WTC11 (cell line): ENCODE measurements around the gene C1QBP. TPM values are rescaled to one million over a fixed set of nuclear protein-coding genes. Genes with fewer than 3 reads are reported as not detected.

Experiments used
- CBFB ChIP-seq: sonication (generic); formaldehyde crosslinking; IDR thresholded peaks from 2 replicates; pipeline ENCODE4 v1.8.1; 2022; ENCODE audit warnings: mild to moderate bottlenecking, low read depth, missing genetic modification reagents
- ELF4 ChIP-seq: sonication (generic); formaldehyde crosslinking; IDR thresholded peaks from 2 replicates; pipeline ENCODE4 v1.8.1; 2022; ENCODE audit warnings: low read depth, mild to moderate bottlenecking, moderate library complexity, missing genetic modification reagents
- FOXK1 ChIP-seq: sonication (generic); formaldehyde crosslinking; IDR thresholded peaks from 2 replicates; pipeline ENCODE4 v1.8.0; 2022; ENCODE audit warnings: mild to moderate bottlenecking, moderate library complexity, missing genetic modification reagents
- FOXP1 ChIP-seq: sonication (generic); formaldehyde crosslinking; IDR thresholded peaks from 2 replicates; pipeline ENCODE4 v1.8.0; 2022; ENCODE audit warnings: missing genetic modification reagents, mild to moderate bottlenecking, moderate library complexity, borderline replicate concordance
- FOXP4 ChIP-seq: sonication (generic); formaldehyde crosslinking; IDR thresholded peaks from 2 replicates; pipeline ENCODE4 v1.8.0; 2022; ENCODE audit warnings: mild to moderate bottlenecking, missing genetic modification reagents
- GABPB1 ChIP-seq: sonication (generic); formaldehyde crosslinking; IDR thresholded peaks from 2 replicates; pipeline ENCODE4 v1.8.1; 2023; ENCODE audit warnings: mild to moderate bottlenecking, missing genetic modification reagents
- GTF2I ChIP-seq: fragments of 250-450 bp; sonication (Bioruptor Pico); conservative IDR thresholded peaks from 2 replicates; pipeline ENCODE4 v1.4.0; 2021; ENCODE audit warnings: mild to moderate bottlenecking
- MXD4 ChIP-seq: fragments of 250-450 bp; sonication (Bioruptor Pico); IDR thresholded peaks from 2 replicates; pipeline ENCODE4 v1.8.0; 2021; ENCODE audit warnings: mild to moderate bottlenecking, moderate library complexity, borderline replicate concordance
- NFYB ChIP-seq: sonication (generic); formaldehyde crosslinking; conservative IDR thresholded peaks from 2 replicates; pipeline ENCODE4 v1.8.0; 2022; ENCODE audit warnings: low read depth, missing genetic modification reagents
- RORB ChIP-seq: fragments of 250-450 bp; sonication (Bioruptor Pico); IDR thresholded peaks from 2 replicates; pipeline ENCODE4 v1.9.0; 2021; ENCODE audit warnings: mild to moderate bottlenecking
- TP53 ChIP-seq: sonication (generic); formaldehyde crosslinking; IDR thresholded peaks from 2 replicates; pipeline ENCODE4 v1.8.1; 2023; ENCODE audit warnings: mild to moderate bottlenecking, missing genetic modification reagents
- USF2 ChIP-seq: sonication (generic); formaldehyde crosslinking; IDR thresholded peaks from 2 replicates; pipeline ENCODE4 v1.8.1; 2023; ENCODE audit warnings: mild to moderate bottlenecking, missing genetic modification reagents, moderate library complexity
- ZNF425 ChIP-seq: fragments of 250-450 bp; sonication (Bioruptor Pico); conservative IDR thresholded peaks from 2 replicates; pipeline ENCODE4 v1.9.0; 2021; ENCODE audit warnings: mild to moderate bottlenecking
- ZNF512 ChIP-seq: sonication (generic); formaldehyde crosslinking; IDR thresholded peaks from 2 replicates; pipeline ENCODE4 v1.8.1; 2022; ENCODE audit warnings: missing genetic modification reagents, borderline replicate concordance
- ZNF532 ChIP-seq: fragments of 250-450 bp; sonication (Bioruptor Pico); IDR thresholded peaks from 2 replicates; pipeline ENCODE4 v1.9.0; 2021; ENCODE audit warnings: mild to moderate bottlenecking, borderline replicate concordance
- ZNF671 ChIP-seq: fragments of 250-450 bp; sonication (Bioruptor Pico); IDR thresholded peaks from 2 replicates; pipeline ENCODE4 v1.8.0; 2021; ENCODE audit warnings: mild to moderate bottlenecking
- total RNA-seq: library from RNA; stranded (reverse); gene quantifications from 3 replicates; pipeline ENCODE4 v1.2.3, GENCODE V29; 2021
- TF ChIP-seq, protein P1 (sequence below): sonication (generic); formaldehyde crosslinking; IDR thresholded peaks from 2 replicates; pipeline ENCODE4 v1.8.1; 2023; ENCODE audit warnings: mild to moderate bottlenecking, moderate library complexity, missing genetic modification reagents
- TF ChIP-seq, protein P2 (sequence below): sonication (generic); formaldehyde crosslinking; IDR thresholded peaks from 2 replicates; pipeline ENCODE4 v1.8.0; 2023; ENCODE audit warnings: mild to moderate bottlenecking, missing genetic modification reagents
- TF ChIP-seq, protein P3 (sequence below): sonication (generic); formaldehyde crosslinking; IDR thresholded peaks from 2 replicates; pipeline ENCODE4 v1.8.1; 2023; ENCODE audit warnings: mild to moderate bottlenecking, missing genetic modification reagents

The C1QBP gene
- total RNA-seq, 1 experiment from 2014 or later = 429 TPM

- no peak for TF ChIP-seq RORB
- no peak for TF ChIP-seq MXD4 (CRISPR knock-in tag)
- TF ChIP-seq, protein P1, sequence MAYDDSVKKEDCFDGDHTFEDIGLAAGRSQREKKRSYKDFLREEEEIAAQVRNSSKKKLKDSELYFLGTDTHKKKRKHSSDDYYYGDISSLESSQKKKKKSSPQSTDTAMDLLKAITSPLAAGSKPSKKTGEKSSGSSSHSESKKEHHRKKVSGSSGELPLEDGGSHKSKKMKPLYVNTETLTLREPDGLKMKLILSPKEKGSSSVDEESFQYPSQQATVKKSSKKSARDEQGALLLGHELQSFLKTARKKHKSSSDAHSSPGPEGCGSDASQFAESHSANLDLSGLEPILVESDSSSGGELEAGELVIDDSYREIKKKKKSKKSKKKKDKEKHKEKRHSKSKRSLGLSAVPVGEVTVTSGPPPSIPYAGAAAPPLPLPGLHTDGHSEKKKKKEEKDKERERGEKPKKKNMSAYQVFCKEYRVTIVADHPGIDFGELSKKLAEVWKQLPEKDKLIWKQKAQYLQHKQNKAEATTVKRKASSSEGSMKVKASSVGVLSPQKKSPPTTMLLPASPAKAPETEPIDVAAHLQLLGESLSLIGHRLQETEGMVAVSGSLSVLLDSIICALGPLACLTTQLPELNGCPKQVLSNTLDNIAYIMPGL (CRISPR knock-in tag) = 0 out of 2 replicates have a peak, but pooled peaks have one; percentile 55
- TF ChIP-seq TP53 = peak; percentile 68; the same call in 1 of the 2 replicates
- no peak for TF ChIP-seq USF2
- peak; percentile 95 for TF ChIP-seq FOXP1 (CRISPR knock-in tag)
- TF ChIP-seq, protein P2, sequence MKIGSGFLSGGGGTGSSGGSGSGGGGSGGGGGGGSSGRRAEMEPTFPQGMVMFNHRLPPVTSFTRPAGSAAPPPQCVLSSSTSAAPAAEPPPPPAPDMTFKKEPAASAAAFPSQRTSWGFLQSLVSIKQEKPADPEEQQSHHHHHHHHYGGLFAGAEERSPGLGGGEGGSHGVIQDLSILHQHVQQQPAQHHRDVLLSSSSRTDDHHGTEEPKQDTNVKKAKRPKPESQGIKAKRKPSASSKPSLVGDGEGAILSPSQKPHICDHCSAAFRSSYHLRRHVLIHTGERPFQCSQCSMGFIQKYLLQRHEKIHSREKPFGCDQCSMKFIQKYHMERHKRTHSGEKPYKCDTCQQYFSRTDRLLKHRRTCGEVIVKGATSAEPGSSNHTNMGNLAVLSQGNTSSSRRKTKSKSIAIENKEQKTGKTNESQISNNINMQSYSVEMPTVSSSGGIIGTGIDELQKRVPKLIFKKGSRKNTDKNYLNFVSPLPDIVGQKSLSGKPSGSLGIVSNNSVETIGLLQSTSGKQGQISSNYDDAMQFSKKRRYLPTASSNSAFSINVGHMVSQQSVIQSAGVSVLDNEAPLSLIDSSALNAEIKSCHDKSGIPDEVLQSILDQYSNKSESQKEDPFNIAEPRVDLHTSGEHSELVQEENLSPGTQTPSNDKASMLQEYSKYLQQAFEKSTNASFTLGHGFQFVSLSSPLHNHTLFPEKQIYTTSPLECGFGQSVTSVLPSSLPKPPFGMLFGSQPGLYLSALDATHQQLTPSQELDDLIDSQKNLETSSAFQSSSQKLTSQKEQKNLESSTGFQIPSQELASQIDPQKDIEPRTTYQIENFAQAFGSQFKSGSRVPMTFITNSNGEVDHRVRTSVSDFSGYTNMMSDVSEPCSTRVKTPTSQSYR (CRISPR knock-in tag) = no peak
- TF ChIP-seq FOXK1 = no peak
- TF ChIP-seq GTF2I (CRISPR knock-in tag) = no peak
- TF ChIP-seq ZNF671 (CRISPR knock-in tag) = no peak
- no peak for TF ChIP-seq ELF4 (CRISPR knock-in tag)
- TF ChIP-seq ZNF425 (CRISPR knock-in tag) = no peak
- TF ChIP-seq GABPB1 (CRISPR knock-in tag) = peak; percentile 24; the same call in 1 of the 2 replicates
- TF ChIP-seq CBFB = 0 out of 2 replicates have a peak, but pooled peaks have one; percentile 15
- TF ChIP-seq, protein P3, sequence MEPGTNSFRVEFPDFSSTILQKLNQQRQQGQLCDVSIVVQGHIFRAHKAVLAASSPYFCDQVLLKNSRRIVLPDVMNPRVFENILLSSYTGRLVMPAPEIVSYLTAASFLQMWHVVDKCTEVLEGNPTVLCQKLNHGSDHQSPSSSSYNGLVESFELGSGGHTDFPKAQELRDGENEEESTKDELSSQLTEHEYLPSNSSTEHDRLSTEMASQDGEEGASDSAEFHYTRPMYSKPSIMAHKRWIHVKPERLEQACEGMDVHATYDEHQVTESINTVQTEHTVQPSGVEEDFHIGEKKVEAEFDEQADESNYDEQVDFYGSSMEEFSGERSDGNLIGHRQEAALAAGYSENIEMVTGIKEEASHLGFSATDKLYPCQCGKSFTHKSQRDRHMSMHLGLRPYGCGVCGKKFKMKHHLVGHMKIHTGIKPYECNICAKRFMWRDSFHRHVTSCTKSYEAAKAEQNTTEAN = peak; percentile 61; the same call in 1 of the 2 replicates
- peak; percentile 40; the same call in 1 of the 2 replicates for TF ChIP-seq FOXP4 (CRISPR knock-in tag)
- 0 out of 2 replicates have a peak, but pooled peaks have one; percentile 71 for TF ChIP-seq ZNF512 (CRISPR knock-in tag)
- TF ChIP-seq NFYB (CRISPR knock-in tag) = peak; percentile 76
- peak; percentile 74; the same call in 1 of the 2 replicates for TF ChIP-seq ZNF532
Measured at GRCh38 chr17:5486206-5487124, 47.5 kb upstream of the C1QBP start, which contains the start of gene MIS12 (continued).
